Fibroblast of mammary gland (primary cell): ENCODE measurements around the gene SLC25A48.
"Not testable (repeated sequence)": the region's sequence is repeated elsewhere in the genome, so short reads cannot be mapped to it uniquely, and the experiment has no call there.

Source experiments
- DNase-seq: peaks from one replicate; pipeline ENCODE4 v3.0.0-alpha.2; 2010; ENCODE audit warnings: low read depth
- H3K4me3 ChIP-seq: 2 replicates; pipeline ENCODE4 v1.5.1; 2011; ENCODE audit warnings: low read depth, mild to moderate bottlenecking, low read length, moderate library complexity; ENCODE audit not compliant: control insufficient read depth
- TF ChIP-seq, protein P1 (sequence below): conservative IDR thresholded peaks from 2 replicates; pipeline ENCODE4 v1.5.1; 2011; ENCODE audit warnings: low read depth, low read length, inconsistent platforms; ENCODE audit not compliant: control insufficient read depth, insufficient read depth

SLC25A48 gene

DNA sequence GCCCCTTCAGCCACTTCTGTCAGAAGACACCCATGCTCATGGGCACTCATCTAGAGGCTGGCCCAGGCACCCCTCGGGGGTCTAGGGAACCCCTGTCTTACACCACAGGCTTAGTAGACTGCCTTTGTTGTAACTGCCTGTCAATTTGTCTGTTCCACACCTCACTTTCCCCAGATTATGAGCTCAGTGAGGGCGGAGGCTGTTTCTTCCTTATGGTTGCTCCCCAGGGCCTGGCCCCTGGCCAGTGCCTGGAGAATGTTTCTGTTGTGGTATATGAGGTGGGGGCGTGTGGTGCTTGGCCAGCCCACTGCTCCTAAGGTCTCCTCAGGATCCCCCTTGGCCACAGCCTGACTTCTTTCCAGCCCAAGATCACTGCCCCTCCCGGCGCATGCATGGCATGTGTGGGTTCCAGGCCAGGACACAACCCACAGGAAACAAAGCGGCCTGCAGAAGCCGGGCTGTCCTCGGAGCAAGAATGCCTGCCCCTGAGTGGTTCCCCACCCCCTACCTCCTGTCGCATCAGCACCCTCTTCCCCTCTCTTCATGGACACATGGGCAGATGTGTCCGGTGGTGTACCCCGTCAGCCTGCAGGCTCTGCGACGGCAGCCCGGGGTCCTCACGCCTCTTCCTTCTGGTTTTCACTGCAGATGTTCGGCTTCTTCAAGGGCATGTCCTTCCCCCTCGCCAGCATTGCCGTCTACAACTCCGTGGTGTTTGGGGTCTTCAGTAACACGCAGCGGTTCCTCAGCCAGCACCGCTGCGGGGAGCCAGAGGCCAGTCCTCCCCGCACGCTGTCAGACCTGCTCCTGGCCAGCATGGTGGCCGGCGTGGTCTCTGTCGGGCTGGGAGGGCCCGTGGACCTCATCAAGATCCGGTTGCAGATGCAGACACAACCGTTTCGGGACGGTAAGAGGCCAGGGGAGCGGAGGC lies 17.7 kb downstream of the SLC25A48 start:
- TF ChIP-seq, protein P1, sequence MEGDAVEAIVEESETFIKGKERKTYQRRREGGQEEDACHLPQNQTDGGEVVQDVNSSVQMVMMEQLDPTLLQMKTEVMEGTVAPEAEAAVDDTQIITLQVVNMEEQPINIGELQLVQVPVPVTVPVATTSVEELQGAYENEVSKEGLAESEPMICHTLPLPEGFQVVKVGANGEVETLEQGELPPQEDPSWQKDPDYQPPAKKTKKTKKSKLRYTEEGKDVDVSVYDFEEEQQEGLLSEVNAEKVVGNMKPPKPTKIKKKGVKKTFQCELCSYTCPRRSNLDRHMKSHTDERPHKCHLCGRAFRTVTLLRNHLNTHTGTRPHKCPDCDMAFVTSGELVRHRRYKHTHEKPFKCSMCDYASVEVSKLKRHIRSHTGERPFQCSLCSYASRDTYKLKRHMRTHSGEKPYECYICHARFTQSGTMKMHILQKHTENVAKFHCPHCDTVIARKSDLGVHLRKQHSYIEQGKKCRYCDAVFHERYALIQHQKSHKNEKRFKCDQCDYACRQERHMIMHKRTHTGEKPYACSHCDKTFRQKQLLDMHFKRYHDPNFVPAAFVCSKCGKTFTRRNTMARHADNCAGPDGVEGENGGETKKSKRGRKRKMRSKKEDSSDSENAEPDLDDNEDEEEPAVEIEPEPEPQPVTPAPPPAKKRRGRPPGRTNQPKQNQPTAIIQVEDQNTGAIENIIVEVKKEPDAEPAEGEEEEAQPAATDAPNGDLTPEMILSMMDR = no peak
- no peak for DNase-seq
- H3K4me3 ChIP-seq = no peak overlapping the region

DNA sequence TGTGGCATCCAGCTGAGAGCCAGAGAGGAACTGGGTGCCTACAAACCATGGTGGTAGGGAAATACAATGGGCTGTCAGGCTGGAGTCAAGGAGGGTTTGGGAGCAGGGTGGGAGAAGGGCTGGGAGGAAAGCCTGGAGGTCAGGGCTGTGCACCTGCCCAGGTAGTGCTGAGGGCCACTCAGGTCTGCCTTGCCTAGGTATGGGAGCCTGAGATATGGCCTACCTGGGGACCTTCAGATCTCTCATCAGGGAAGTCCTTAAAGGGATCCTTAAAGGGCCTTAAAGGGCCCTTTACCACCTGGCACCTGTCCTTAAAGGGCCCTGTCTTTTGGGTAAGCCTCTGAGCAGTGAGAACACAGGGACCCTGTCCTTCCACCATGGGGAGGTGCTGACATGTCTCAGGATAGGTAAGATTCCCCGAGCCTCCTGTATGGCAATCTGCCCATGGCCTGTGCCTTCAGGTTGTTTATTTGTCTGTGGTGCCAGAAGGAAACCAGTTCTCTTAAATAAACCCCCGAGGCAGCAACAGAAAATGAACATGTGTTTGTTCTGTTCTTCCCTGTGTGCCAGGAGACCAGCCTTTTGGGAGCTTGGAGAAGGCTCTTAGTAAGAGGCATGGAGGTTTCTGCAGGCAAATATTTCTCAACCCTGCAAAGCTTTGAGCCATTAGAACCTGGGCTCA lies 23.3 kb downstream of the SLC25A48 start:
- TF ChIP-seq, protein P1 = no peak
- no peak overlapping the region for H3K4me3 ChIP-seq
- no peak for DNase-seq

DNA sequence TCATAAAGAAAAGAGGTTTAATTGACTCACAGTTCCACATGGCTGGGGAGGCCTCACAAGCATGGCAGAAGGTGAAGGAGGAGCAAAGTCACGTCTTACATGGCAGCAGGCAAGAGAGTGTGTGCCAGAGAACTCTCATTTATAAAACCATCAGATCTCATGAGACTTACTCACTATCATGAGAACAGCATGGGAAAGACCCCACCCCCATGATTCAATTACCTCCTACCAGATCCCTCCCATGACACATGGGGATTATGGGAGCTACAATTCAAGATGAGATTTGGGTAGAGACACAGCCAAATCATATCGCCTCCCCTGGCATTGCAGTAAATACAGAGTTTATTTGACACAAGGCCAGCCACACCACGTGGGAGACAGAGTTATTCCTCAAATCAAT lies 24.7 kb downstream of the SLC25A48 start:
- not testable (repeated sequence) for H3K4me3 ChIP-seq, DNase-seq

DNA sequence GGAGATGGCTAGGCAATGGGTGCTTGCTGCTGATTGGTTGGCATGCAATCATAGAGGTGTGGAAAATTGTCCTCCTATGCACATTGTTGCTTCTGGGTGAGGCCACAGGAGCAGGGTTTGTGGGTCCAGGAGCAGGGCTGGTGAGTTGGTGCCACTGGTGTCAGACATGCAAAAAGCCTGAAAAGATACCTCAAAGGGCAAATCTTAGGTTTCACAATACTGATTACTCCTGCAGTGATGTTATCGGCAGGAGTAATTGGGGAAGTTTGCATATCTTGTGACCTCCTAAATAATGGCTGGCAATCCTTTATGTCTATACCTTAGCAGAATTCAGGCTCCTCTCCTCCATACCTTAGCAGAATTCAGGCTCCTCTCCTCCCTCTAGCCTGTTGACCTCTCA lies 25.2 kb downstream of the SLC25A48 start:
- H3K4me3 ChIP-seq = no peak overlapping the region
- TF ChIP-seq, protein P1 = no peak
- DNase-seq = no peak

DNA sequence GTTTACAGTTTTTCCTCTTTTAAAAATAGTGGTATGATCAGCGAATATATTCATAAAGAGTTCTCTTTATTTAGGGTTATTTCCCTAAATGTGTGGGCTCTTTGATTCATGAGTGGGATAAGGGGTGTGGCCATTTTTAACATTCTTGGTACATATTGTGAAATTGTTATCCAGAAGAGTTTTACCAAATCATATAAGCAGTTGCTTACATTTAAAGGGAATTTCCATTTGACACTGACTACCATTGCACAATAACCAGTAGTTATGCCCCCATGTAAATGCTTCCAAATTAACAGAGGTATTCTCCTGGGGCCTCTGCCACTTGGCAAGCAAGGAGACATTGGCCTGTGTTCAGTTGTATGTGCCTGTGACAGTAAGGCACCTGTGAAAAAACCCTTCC lies 27.2 kb downstream of the SLC25A48 start:
- DNase-seq = no peak
- H3K4me3 ChIP-seq = no peak overlapping the region
- TF ChIP-seq, protein P1 = no peak

DNA sequence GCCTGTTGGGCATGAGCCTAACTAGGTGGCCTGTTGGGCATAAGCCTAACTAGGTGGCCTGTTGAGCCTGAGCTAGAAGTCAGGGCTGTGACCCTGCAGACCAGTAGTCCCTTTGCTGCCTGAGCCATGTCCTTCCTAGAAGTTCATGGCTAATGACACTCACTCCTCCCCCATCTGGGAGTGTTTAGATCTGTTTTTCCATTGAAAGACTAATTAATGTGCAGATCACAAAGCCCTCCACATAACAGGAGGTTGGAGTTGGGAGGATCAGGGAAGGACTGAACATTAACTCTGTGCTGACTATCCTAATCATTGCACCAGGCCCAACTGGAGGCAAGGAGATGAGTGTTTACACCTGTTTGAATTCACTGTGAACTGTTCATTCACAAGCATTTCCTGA lies 27.6 kb downstream of the SLC25A48 start:
- H3K4me3 ChIP-seq = no peak overlapping the region
- TF ChIP-seq, protein P1 = no peak
- DNase-seq = no peak

DNA sequence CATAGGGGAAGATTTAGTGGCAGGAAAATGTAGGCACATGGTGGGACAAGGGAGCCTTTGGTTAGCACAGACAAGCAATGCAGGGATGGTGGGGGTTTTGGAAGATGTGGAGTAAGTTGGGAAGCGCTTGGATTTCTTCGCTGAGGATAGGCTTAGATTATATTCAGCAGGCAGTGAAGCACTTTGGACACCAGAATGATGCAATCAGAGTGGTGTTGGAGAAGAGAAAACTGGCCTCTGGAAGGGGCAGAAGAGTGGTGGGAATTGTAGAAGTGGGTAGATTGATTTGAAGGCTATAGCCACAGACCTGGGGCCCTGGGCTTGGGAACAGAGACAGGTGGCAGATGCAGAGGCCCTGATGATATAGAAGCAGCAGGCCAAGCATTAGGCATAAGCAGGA lies 28.3 kb downstream of the SLC25A48 start:
- no peak for DNase-seq
- H3K4me3 ChIP-seq = no peak overlapping the region
- TF ChIP-seq, protein P1 = no peak
